IMR-90 (cell line): Measurements from ENCODE around the gene RRP1B.

Experiments
- BHLHE40 ChIP-seq: fragments of 150-350 bp; IDR thresholded peaks from 2 replicates; pipeline ENCODE4 v1.6.1; 2016; ENCODE audit warnings: mild to moderate bottlenecking, low read depth, low read length
- CEBPB ChIP-seq: IDR thresholded peaks from 2 replicates; pipeline ENCODE4 v1.6.1; 2012; ENCODE audit warnings: low read depth, low read length, improper control_type of control experiment
- CHD1 ChIP-seq: IDR thresholded peaks from 2 replicates; pipeline ENCODE4 v1.6.1; 2012; ENCODE audit warnings: low read depth, low read length, improper control_type of control experiment
- FOS ChIP-seq: fragments of 150-350 bp; IDR thresholded peaks from 2 replicates; pipeline ENCODE4 v1.6.1; 2016; ENCODE audit warnings: low read depth, low read length
- MAFK ChIP-seq: IDR thresholded peaks from 2 replicates; pipeline ENCODE4 v1.6.1; 2012; ENCODE audit warnings: low read depth, low read length, improper control_type of control experiment
- MAZ ChIP-seq: IDR thresholded peaks from 2 replicates; pipeline ENCODE4 v1.6.1; 2012; ENCODE audit warnings: low read depth, mild to moderate bottlenecking, low read length, improper control_type of control experiment, moderate library complexity, borderline replicate concordance
- POLR2A ChIP-seq: IDR thresholded peaks from 2 replicates; pipeline ENCODE4 v1.6.1; 2012; ENCODE audit warnings: mild to moderate bottlenecking, low read depth, low read length
- RAD21 ChIP-seq: IDR thresholded peaks from 2 replicates; pipeline ENCODE4 v1.6.1; 2012; ENCODE audit warnings: low read length, improper control_type of control experiment
- RCOR1 ChIP-seq: IDR thresholded peaks from 2 replicates; pipeline ENCODE4 v1.6.1; 2012; ENCODE audit warnings: mild to moderate bottlenecking, low read length, improper control_type of control experiment; ENCODE audit not compliant: insufficient replicate concordance
- TF ChIP-seq, protein P1 (sequence below): conservative IDR thresholded peaks from 2 replicates; pipeline ENCODE4 v1.5.1; 2012; ENCODE audit warnings: mild to moderate bottlenecking, low read depth, low read length, improper control_type of control experiment
- TF ChIP-seq, protein P2 (sequence below): fragments of 150-350 bp; IDR thresholded peaks from 2 replicates; pipeline ENCODE4 v1.6.1; 2017; ENCODE audit warnings: mild to moderate bottlenecking, antibody characterized with exemption, low read length, low read depth

DNA sequence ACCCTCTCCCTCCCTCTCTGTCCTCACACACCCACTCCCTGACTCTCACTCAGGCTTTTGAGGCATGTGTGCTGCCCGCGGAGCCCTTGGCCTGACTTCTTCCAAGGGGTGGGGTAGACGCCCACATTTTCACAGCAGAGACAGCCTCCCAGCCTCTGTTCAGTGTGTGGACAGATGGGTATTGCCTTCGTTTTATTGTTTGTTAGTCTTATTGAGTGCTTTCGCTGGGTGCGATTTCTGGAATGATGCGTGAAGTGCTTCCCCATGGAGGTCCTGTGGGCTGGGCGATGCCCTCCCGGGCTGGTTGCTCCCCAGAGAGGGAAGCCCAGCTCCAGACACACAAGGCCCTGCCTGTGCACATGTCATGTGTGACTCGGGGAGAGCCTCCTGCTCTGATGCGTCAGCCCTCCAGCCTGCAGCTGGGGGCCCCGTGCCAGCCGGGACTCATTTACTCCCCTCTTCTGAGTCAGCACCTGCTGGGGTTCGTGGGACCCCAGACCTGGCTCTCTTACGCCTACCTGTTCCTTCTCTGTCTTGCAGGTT is 74.2 kb downstream of the RRP1B start:
- TF ChIP-seq CEBPB, result no peak
- TF ChIP-seq, protein P1, sequence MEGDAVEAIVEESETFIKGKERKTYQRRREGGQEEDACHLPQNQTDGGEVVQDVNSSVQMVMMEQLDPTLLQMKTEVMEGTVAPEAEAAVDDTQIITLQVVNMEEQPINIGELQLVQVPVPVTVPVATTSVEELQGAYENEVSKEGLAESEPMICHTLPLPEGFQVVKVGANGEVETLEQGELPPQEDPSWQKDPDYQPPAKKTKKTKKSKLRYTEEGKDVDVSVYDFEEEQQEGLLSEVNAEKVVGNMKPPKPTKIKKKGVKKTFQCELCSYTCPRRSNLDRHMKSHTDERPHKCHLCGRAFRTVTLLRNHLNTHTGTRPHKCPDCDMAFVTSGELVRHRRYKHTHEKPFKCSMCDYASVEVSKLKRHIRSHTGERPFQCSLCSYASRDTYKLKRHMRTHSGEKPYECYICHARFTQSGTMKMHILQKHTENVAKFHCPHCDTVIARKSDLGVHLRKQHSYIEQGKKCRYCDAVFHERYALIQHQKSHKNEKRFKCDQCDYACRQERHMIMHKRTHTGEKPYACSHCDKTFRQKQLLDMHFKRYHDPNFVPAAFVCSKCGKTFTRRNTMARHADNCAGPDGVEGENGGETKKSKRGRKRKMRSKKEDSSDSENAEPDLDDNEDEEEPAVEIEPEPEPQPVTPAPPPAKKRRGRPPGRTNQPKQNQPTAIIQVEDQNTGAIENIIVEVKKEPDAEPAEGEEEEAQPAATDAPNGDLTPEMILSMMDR, result no peak
- no peak for TF ChIP-seq POLR2A
- TF ChIP-seq MAZ, result no peak
- peak; percentile 17; the same call in 1 of the 2 replicates for TF ChIP-seq MAFK
- TF ChIP-seq RAD21, result no peak
- TF ChIP-seq CHD1, result no peak
- TF ChIP-seq FOS, result peak; percentile 37; the same call in 1 of the 2 replicates
- TF ChIP-seq, protein P2, sequence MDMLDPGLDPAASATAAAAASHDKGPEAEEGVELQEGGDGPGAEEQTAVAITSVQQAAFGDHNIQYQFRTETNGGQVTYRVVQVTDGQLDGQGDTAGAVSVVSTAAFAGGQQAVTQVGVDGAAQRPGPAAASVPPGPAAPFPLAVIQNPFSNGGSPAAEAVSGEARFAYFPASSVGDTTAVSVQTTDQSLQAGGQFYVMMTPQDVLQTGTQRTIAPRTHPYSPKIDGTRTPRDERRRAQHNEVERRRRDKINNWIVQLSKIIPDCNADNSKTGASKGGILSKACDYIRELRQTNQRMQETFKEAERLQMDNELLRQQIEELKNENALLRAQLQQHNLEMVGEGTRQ, result no peak
- no peak for TF ChIP-seq RCOR1
- peak; percentile 70 for TF ChIP-seq BHLHE40
